HepG2 (cell line): ENCODE data around the gene RPRD1A. TPM values are rescaled to one million over a fixed set of nuclear protein-coding genes. Genes with fewer than 3 reads are reported as not detected.

Source experiments
- ATF1 ChIP-seq: IDR thresholded peaks from 2 replicates; pipeline ENCODE4 v1.6.1; 2016; ENCODE audit warnings: mild to moderate bottlenecking, control low read depth
- BCL3 ChIP-seq: sonication (generic); formaldehyde crosslinking; IDR thresholded peaks from 2 replicates; pipeline ENCODE4 v1.5.1; 2020; ENCODE audit warnings: mild to moderate bottlenecking, missing genetic modification reagents, moderate library complexity
- GPBP1L1 ChIP-seq: sonication (generic); formaldehyde crosslinking; IDR thresholded peaks from 2 replicates; pipeline ENCODE4 v1.5.0; 2020; ENCODE audit warnings: mild to moderate bottlenecking, missing genetic modification reagents
- HOXA9 ChIP-seq: sonication (generic); formaldehyde crosslinking; IDR thresholded peaks from 2 replicates; pipeline ENCODE4 v1.8.1; 2022; ENCODE audit warnings: missing genetic modification reagents, mild to moderate bottlenecking, moderate library complexity, borderline replicate concordance
- IKZF4 ChIP-seq: sonication (generic); formaldehyde crosslinking; IDR thresholded peaks from 2 replicates; pipeline ENCODE4 v1.5.1; 2020; ENCODE audit warnings: borderline replicate concordance, mild to moderate bottlenecking, low read depth, missing genetic modification reagents; ENCODE audit errors: not compliant biosample characterization
- JUND ChIP-seq: sonication (generic); formaldehyde crosslinking; IDR thresholded peaks from 2 replicates; pipeline ENCODE4 v1.8.0; 2022; ENCODE audit warnings: mild to moderate bottlenecking, missing genetic modification reagents
- NFATC3 ChIP-seq: sonication (generic); formaldehyde crosslinking; IDR thresholded peaks from 2 replicates; pipeline ENCODE4 v1.5.1; 2020; ENCODE audit warnings: mild to moderate bottlenecking, missing genetic modification reagents
- RARG ChIP-seq: sonication (generic); formaldehyde crosslinking; IDR thresholded peaks from 2 replicates; pipeline ENCODE4 v1.4.0; 2020; ENCODE audit warnings: low read depth, mild to moderate bottlenecking, missing genetic modification reagents
- RBM39 ChIP-seq: fragments of 200-400 bp; formaldehyde crosslinking; IDR thresholded peaks from one replicate; pipeline ENCODE4 v1.6.1; 2018; ENCODE audit warnings: antibody characterized with exemption, mild to moderate bottlenecking, low read depth, low read length; ENCODE audit not compliant: poor library complexity, severe bottlenecking
- SP140L ChIP-seq: sonication (generic); formaldehyde crosslinking; IDR thresholded peaks from 2 replicates; pipeline ENCODE4 v1.4.0; 2020; ENCODE audit warnings: missing genetic modification reagents, borderline replicate concordance
- SP2 ChIP-seq: sonication (generic); formaldehyde crosslinking; IDR thresholded peaks from 2 replicates; pipeline ENCODE4 v1.5.1; 2020; ENCODE audit warnings: mild to moderate bottlenecking, missing genetic modification reagents
- SRF ChIP-seq: IDR thresholded peaks from 2 replicates; pipeline ENCODE4 v1.6.1; 2011; ENCODE audit warnings: mild to moderate bottlenecking, low read depth, low read length, moderate library complexity
- TCF7L2 ChIP-seq: IDR thresholded peaks from 2 replicates; pipeline ENCODE4 v1.6.1; 2011; ENCODE audit warnings: mild to moderate bottlenecking, low read depth, low read length, moderate library complexity
- TOPORS ChIP-seq: sonication (generic); formaldehyde crosslinking; IDR thresholded peaks from 2 replicates; pipeline ENCODE4 v1.8.0; 2023; ENCODE audit warnings: mild to moderate bottlenecking, missing genetic modification reagents
- TRIM24 ChIP-seq: sonication (generic); formaldehyde crosslinking; IDR thresholded peaks from 2 replicates; pipeline ENCODE4 v1.8.0; 2022; ENCODE audit warnings: mild to moderate bottlenecking, missing genetic modification reagents
- ZHX1 ChIP-seq: sonication (generic); formaldehyde crosslinking; IDR thresholded peaks from 2 replicates; pipeline ENCODE4 v1.8.1; 2022; ENCODE audit warnings: low read depth, mild to moderate bottlenecking, missing genetic modification reagents
- ZNF101 ChIP-seq: sonication (generic); formaldehyde crosslinking; IDR thresholded peaks from 2 replicates; pipeline ENCODE4 v1.4.0; 2020; ENCODE audit warnings: mild to moderate bottlenecking, low read depth, missing genetic modification reagents, borderline replicate concordance
- ZNF430 ChIP-seq: sonication (generic); formaldehyde crosslinking; IDR thresholded peaks from 2 replicates; pipeline ENCODE4 v1.9.0; 2021; ENCODE audit warnings: mild to moderate bottlenecking, missing genetic modification reagents
- ZNF431 ChIP-seq: sonication (generic); formaldehyde crosslinking; IDR thresholded peaks from 2 replicates; pipeline ENCODE4 v1.9.0; 2022; ENCODE audit warnings: missing genetic modification reagents, low read depth, mild to moderate bottlenecking, borderline replicate concordance
- ZNF556 ChIP-seq: sonication (generic); formaldehyde crosslinking; IDR thresholded peaks from 2 replicates; pipeline ENCODE4 v1.4.0; 2020; ENCODE audit warnings: mild to moderate bottlenecking, missing genetic modification reagents, borderline replicate concordance
- ZNF558 ChIP-seq: sonication (generic); formaldehyde crosslinking; IDR thresholded peaks from 2 replicates; pipeline ENCODE4 v1.9.0; 2022; ENCODE audit warnings: mild to moderate bottlenecking, missing genetic modification reagents, borderline replicate concordance
- ZNF562 ChIP-seq: sonication (generic); formaldehyde crosslinking; IDR thresholded peaks from 2 replicates; pipeline ENCODE4 v1.8.0; 2022; ENCODE audit warnings: missing genetic modification reagents, borderline replicate concordance
- ZSCAN12 ChIP-seq: sonication (generic); formaldehyde crosslinking; IDR thresholded peaks from 2 replicates; pipeline ENCODE4 v1.9.0; 2021; ENCODE audit warnings: mild to moderate bottlenecking, missing genetic modification reagents
- polyA plus RNA-seq, 8 experiments: library from polyadenylated mRNA; depleted of rRNA in 3 of 8; stranded (reverse) in 7 of 8; unstranded in 1 of 8; fragments of >200 nt; fragmentation: Illumina TruSeq in 4 of 8; extraction: Trizol in 4 of 8; gene quantifications; 2 replicates each; pipeline versions ENCODE4 v1.2.1 to v1.2.3, GENCODE V29; 2011 to 2016; ENCODE audit warnings: low read depth in 4 of 8, missing spikeins in 1 of 8, mixed read lengths in 1 of 8; ENCODE audit not compliant: insufficient read depth in 1 of 8
- total RNA-seq, 5 experiments: library from RNA; depleted of rRNA; stranded (reverse); fragments of >200 nt; fragmentation: Illumina TruSeq; extraction: Trizol; gene quantifications; 2 replicates each; pipeline ENCODE4 v1.2.3, GENCODE V29; 2016; ENCODE audit warnings: low read depth in 1 of 5

The RPRD1A gene
- total and polyA plus RNA-seq, 2 of the 13 experiments (the other 11 are each of a cell fraction or from before 2014, with no cell fraction given) = 42.5 to 78.2 TPM

GRCh38 chr18:35972197-35973000, 95.0 kb downstream of the RPRD1A start, which contains the start of gene RMP24 (continued):
- TF ChIP-seq NFATC3 (CRISPR knock-in tag) = no peak
- peak; percentile 49; the same call in 1 of the 2 replicates for TF ChIP-seq ZNF558 (CRISPR knock-in tag)
- peak; percentile 68; the same call in 1 of the 2 replicates for TF ChIP-seq SRF
- TF ChIP-seq TRIM24 (CRISPR knock-in tag) = no peak
- peak; percentile 24; the same call in 1 of the 2 replicates for TF ChIP-seq BCL3 (CRISPR knock-in tag)
- TF ChIP-seq ZNF562 = no peak
- peak; percentile 66 for TF ChIP-seq ZHX1 (CRISPR knock-in tag)
- TF ChIP-seq SP140L (CRISPR knock-in tag) = no peak; the same call in 1 of the 2 replicates
- no peak for TF ChIP-seq GPBP1L1
- TF ChIP-seq ZSCAN12 (CRISPR knock-in tag) = 0 out of 2 replicates have a peak, but pooled peaks have one; percentile 69
- no peak for TF ChIP-seq JUND (CRISPR knock-in tag)
- no peak for TF ChIP-seq HOXA9 (CRISPR knock-in tag)
- 0 out of 2 replicates have a peak, but pooled peaks have one; percentile 21 for TF ChIP-seq RARG (CRISPR knock-in tag)
- no peak for TF ChIP-seq IKZF4
- peak; percentile 64 for TF ChIP-seq ZNF430 (CRISPR knock-in tag)
- peak; percentile 75 for TF ChIP-seq ZNF556 (CRISPR knock-in tag)
- no peak for TF ChIP-seq ZNF101 (CRISPR knock-in tag)
- TF ChIP-seq TOPORS (CRISPR knock-in tag) = 0 out of 2 replicates have a peak, but pooled peaks have one; percentile 32
- TF ChIP-seq TCF7L2 = no peak
- TF ChIP-seq ZNF431 = peak; percentile 30; the same call in 1 of the 2 replicates
- peak; percentile 62; the same call in 1 of the 2 replicates for TF ChIP-seq SP2 (CRISPR knock-in tag)
- TF ChIP-seq ATF1 (CRISPR knock-in tag) = no peak
- TF ChIP-seq RBM39 = peak; percentile 77
